ENCODE data around the gene ZDHHC3. TPM values are rescaled to one million over a fixed set of nuclear protein-coding genes. Genes with fewer than 3 reads are reported as not detected.

ZDHHC3 gene
- total RNA-seq, 1 experiment from 2014 or later: 40.1 TPM

DNA sequence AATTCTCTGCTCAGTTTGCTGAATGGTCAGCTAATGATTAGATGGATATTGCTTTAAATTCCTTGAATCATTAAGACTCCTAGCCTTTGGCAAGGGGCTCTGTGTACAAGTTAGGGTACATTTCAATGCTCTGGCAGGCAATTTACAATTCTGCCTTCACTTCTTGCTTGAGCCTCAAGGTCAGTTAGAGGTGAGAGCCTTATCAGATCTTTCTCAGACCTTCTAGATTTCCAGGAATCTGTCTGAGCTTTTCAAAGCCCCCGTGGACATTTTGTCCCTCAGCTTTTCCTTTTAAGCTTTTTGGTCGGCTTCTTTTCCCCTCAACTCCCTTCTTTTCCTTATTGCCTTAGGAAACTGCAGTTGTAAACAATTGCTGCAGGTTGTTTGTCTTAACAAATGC is 66.9 kb downstream of the ZDHHC3 start:
- ChIA-PET CTCF (interaction anchor here (1.5 kb wide), 1 partner anchor 17 kb away, joined by 4 read pairs; no protein-coding TSS in a partner anchor), POLR2A (interaction anchor here (0.7 kb wide), 1 partner anchor 688 kb away, joined by 3 read pairs; no protein-coding TSS in a partner anchor)
- no TSS peak for BruUV-seq (replicated peaks)
- Mint-ChIP-seq H3K9me3 (ENCODE audit: unreplicated experiment) (peaks cover 5% of the 10 kb centered on the region), H3K27ac (ENCODE audit: low read depth, unreplicated experiment) (no peak overlapping the region), H3K4me1 (ENCODE audit: insufficient read depth, unreplicated experiment) (peaks cover 24% of the 10 kb centered on the region), H3K4me3 (ENCODE audit: unreplicated experiment) (no peak overlapping the region), H3K36me3 (ENCODE audit: insufficient read depth, unreplicated experiment) (peaks cover 7% of the 10 kb centered on the region), H3K27me3 (ENCODE audit: insufficient read depth, unreplicated experiment) (no peaks in the 10 kb centered on the region)
- intact Hi-C loops (cut with micrococcal nuclease): no loop called here
- no peak for DNase-seq (ENCODE audit: unreplicated experiment)
- TF ChIP-seq CTCF (IDR thresholded peaks at IDR 0.05; ENCODE audit: unreplicated experiment): no peak

GRCh38 chr3:44907612-44908011 is 68.4 kb downstream of the ZDHHC3 start:
- POLR2A ChIA-PET: interaction anchor here (0.8 to 1.5 kb wide), 3 partner anchors 22 to 145 kb away, joined by 3 read pairs; partner anchors contain the start of gene KIF15
- H3K9me3 Mint-ChIP-seq (ENCODE audit: unreplicated experiment): peaks cover 5% of the 10 kb centered on the region
- H3K36me3 Mint-ChIP-seq (ENCODE audit: insufficient read depth, unreplicated experiment): no peaks in the 10 kb centered on the region
- no peak for DNase-seq (ENCODE audit: unreplicated experiment)
- H3K27ac Mint-ChIP-seq (ENCODE audit: low read depth, unreplicated experiment): peak overlapping the region; percentile 28
- TF ChIP-seq CTCF (IDR thresholded peaks at IDR 0.05; ENCODE audit: unreplicated experiment): no peak
- CTCF ChIA-PET: interaction anchor here (0.6 to 1.1 kb wide), 3 partner anchors 21 to 706 kb away, joined by 3 to 4 read pairs (median 3); no protein-coding TSS in a partner anchor
- no peak overlapping the region for H3K4me3 Mint-ChIP-seq (ENCODE audit: unreplicated experiment)
- H3K4me1 Mint-ChIP-seq (ENCODE audit: insufficient read depth, unreplicated experiment): peaks cover 11% of the 10 kb centered on the region
- no TSS peak for BruUV-seq (replicated peaks)
- intact Hi-C loops (cut with micrococcal nuclease): no loop called here
- H3K27me3 Mint-ChIP-seq (ENCODE audit: insufficient read depth, unreplicated experiment): no peaks in the 10 kb centered on the region

GRCh38 chr3:44906997-44907396 is 69.0 kb downstream of the ZDHHC3 start:
- H3K27me3 Mint-ChIP-seq (ENCODE audit: insufficient read depth, unreplicated experiment): no peaks in the 10 kb centered on the region
- no peak for TF ChIP-seq CTCF (IDR thresholded peaks at IDR 0.05; ENCODE audit: unreplicated experiment)
- no peak overlapping the region for H3K4me3 Mint-ChIP-seq (ENCODE audit: unreplicated experiment)
- peak overlapping the region; percentile 28 for H3K27ac Mint-ChIP-seq (ENCODE audit: low read depth, unreplicated experiment)
- POLR2A ChIA-PET: interaction anchor here (0.8 to 1.5 kb wide), 4 partner anchors 20 to 145 kb away, joined by 3 read pairs; partner anchors contain the start of gene KIF15
- intact Hi-C loops (cut with micrococcal nuclease): no loop called here
- H3K4me1 Mint-ChIP-seq (ENCODE audit: insufficient read depth, unreplicated experiment): peaks cover 11% of the 10 kb centered on the region
- peaks cover 5% of the 10 kb centered on the region for H3K9me3 Mint-ChIP-seq (ENCODE audit: unreplicated experiment)
- no TSS peak for BruUV-seq (replicated peaks)
- peak; percentile 83 for DNase-seq (ENCODE audit: unreplicated experiment)
- H3K36me3 Mint-ChIP-seq (ENCODE audit: insufficient read depth, unreplicated experiment): no peaks in the 10 kb centered on the region
- CTCF ChIA-PET: interaction anchor here (0.6 to 0.7 kb wide), 2 partner anchors 450 to 705 kb away, joined by 3 read pairs; no protein-coding TSS in a partner anchor

- H3K9me3 Mint-ChIP-seq (ENCODE audit: unreplicated experiment): no peaks in the 10 kb centered on the region
- H3K4me1 Mint-ChIP-seq (ENCODE audit: insufficient read depth, unreplicated experiment): peaks cover 11% of the 10 kb centered on the region
- H3K27me3 Mint-ChIP-seq (ENCODE audit: insufficient read depth, unreplicated experiment): no peaks in the 10 kb centered on the region
- no peak overlapping the region for H3K4me3 Mint-ChIP-seq (ENCODE audit: unreplicated experiment)
- BruUV-seq (replicated peaks): no TSS peak
- no peak for DNase-seq (ENCODE audit: unreplicated experiment)
- no peak overlapping the region for H3K27ac Mint-ChIP-seq (ENCODE audit: low read depth, unreplicated experiment)
- no peaks in the 10 kb centered on the region for H3K36me3 Mint-ChIP-seq (ENCODE audit: insufficient read depth, unreplicated experiment)
- TF ChIP-seq CTCF (IDR thresholded peaks at IDR 0.05; ENCODE audit: unreplicated experiment): no peak
- CTCF ChIA-PET: no interaction called here
- POLR2A ChIA-PET: interaction anchor here (1.0 kb wide), 1 partner anchor 19 kb away, joined by 3 read pairs; no protein-coding TSS in a partner anchor
- intact Hi-C loops (cut with micrococcal nuclease): no loop called here
Measured at GRCh38 chr3:44905446-44906157, 70.4 kb downstream of the ZDHHC3 start.

Measured in MCF 10A (cell line).